SK-N-SH (cell line): Measurements from ENCODE around the gene SELPLG. TPM values are rescaled to one million over a fixed set of nuclear protein-coding genes. Genes with fewer than 3 reads are reported as not detected.

Experiments
- CTCF ChIA-PET: fragments of 300-600, 350-600 bp; formaldehyde crosslinking; extraction: SDS; loops from one replicate; lab custom pipeline; 2021; lab: Yijun Ruan, JAX
- POLR2A ChIA-PET: fragments of 350-600 bp; sonication (Branson Sonifier 250); formaldehyde crosslinking; extraction: SDS; loops from one replicate; lab custom pipeline; 2020; ENCODE audit warnings: antibody characterized with exemption, inconsistent platforms; lab: Yijun Ruan, JAX
- DNase-seq: peaks from one replicate; pipeline ENCODE4 v3.0.0; 2012
- H2AFZ ChIP-seq: fragments of 200-600 bp; sonication (generic); 2 replicates; pipeline ENCODE4 v1.8.1; 2016; ENCODE audit warnings: antibody characterized with exemption, mild to moderate bottlenecking, low read depth
- H3F3A ChIP-seq: fragments of 200-600 bp; sonication (generic); replicated peaks from 2 replicates; pipeline ENCODE3; 2016; ENCODE audit warnings: antibody characterized with exemption, mild to moderate bottlenecking; ENCODE audit not compliant: insufficient read depth
- H3K27ac ChIP-seq, 2 experiments: fragments of 200-500 bp in 1 of 2; fragments of 200-600 bp in 1 of 2; sonication (Bioruptor generic) in 1 of 2; sonication (generic), shearing (Covaris generic) in 1 of 2; 2 replicates each; pipeline versions ENCODE4 v1.5.1 to v1.6.1; 2014 to 2016; ENCODE audit warnings: low read depth in 2 of 2, inconsistent platforms in 1 of 2, low read length in 1 of 2, mild to moderate bottlenecking in 1 of 2, mixed read lengths in 1 of 2
- H3K27me3 ChIP-seq: fragments of 200-600 bp; sonication (generic), shearing (Covaris generic); 2 replicates; pipeline ENCODE4 v1.6.1; 2016; ENCODE audit warnings: mixed run types; ENCODE audit not compliant: insufficient read depth
- H3K36me3 ChIP-seq, 2 experiments: fragments of 200-500 bp in 1 of 2; fragments of 200-600 bp in 1 of 2; sonication (Bioruptor generic) in 1 of 2; sonication (generic) in 1 of 2; replicated peaks in 1 of 2; 2 replicates each; pipeline versions ENCODE3 to v1.5.1; 2014 to 2016; ENCODE audit warnings: low read length in 1 of 2, mild to moderate bottlenecking in 1 of 2; ENCODE audit not compliant: insufficient read depth in 2 of 2, control insufficient read depth in 1 of 2
- H3K4me1 ChIP-seq, 2 experiments: fragments of 200-500 bp in 1 of 2; fragments of 200-600 bp in 1 of 2; sonication (Bioruptor generic) in 1 of 2; sonication (generic), shearing (Covaris generic) in 1 of 2; 2 replicates each; pipeline versions ENCODE4 v1.5.1 to v1.6.1; 2014 to 2016; ENCODE audit warnings: low read depth in 1 of 2, low read length in 1 of 2, mixed run types in 1 of 2; ENCODE audit not compliant: insufficient read depth in 2 of 2, control insufficient read depth in 1 of 2
- H3K4me2 ChIP-seq: fragments of 200-600 bp; sonication (generic), shearing (Covaris generic); 2 replicates; pipeline ENCODE4 v1.6.1; 2017; ENCODE audit warnings: mixed run types
- H3K4me3 ChIP-seq, 2 experiments: fragments of 200-500 bp in 1 of 2; fragments of 200-600 bp in 1 of 2; sonication (Bioruptor generic) in 1 of 2; sonication (generic), shearing (Covaris generic) in 1 of 2; 2 replicates each; pipeline versions ENCODE4 v1.5.1 to v1.8.1; 2014 to 2016; ENCODE audit warnings: low read depth in 2 of 2, inconsistent platforms in 1 of 2, low read length in 1 of 2, mild to moderate bottlenecking in 1 of 2, mixed read lengths in 1 of 2, moderate library complexity in 1 of 2
- H3K79me2 ChIP-seq: fragments of 200-600 bp; sonication (generic); 2 replicates; pipeline ENCODE4 v1.8.1; 2017; ENCODE audit warnings: mild to moderate bottlenecking; ENCODE audit not compliant: insufficient read depth
- H3K9ac ChIP-seq: fragments of 200-600 bp; sonication (generic); 2 replicates; pipeline ENCODE4 v1.6.1; 2017; ENCODE audit warnings: mixed run types
- H3K9me2 ChIP-seq: fragments of 200-600 bp; sonication (generic); 2 replicates; pipeline ENCODE4 v1.6.1; 2017; ENCODE audit warnings: mixed run types
- H3K9me3 ChIP-seq: fragments of 200-600 bp; sonication (generic); 2 replicates; pipeline ENCODE4 v1.6.1; 2017; ENCODE audit warnings: mixed run types, mild to moderate bottlenecking, moderate library complexity
- H4K20me1 ChIP-seq: fragments of 200-600 bp; sonication (generic); 2 replicates; pipeline ENCODE4 v1.6.1; 2017; ENCODE audit warnings: mild to moderate bottlenecking, mixed run types; ENCODE audit not compliant: insufficient read depth
- CTCF ChIP-seq: fragments of 200-600 bp; sonication (generic); IDR thresholded peaks from 2 replicates; pipeline ENCODE4 v1.6.1; 2017; ENCODE audit warnings: antibody characterized with exemption, mild to moderate bottlenecking, moderate library complexity
- EP300 ChIP-seq, 2 experiments: IDR thresholded peaks; 2 replicates each; pipeline versions ENCODE4 v1.4.0 to v1.6.1; 2012; ENCODE audit warnings: borderline replicate concordance in 1 of 2, low read depth in 1 of 2, low read length in 1 of 2
- EZH2phosphoT487 ChIP-seq: fragments of 200-600 bp; sonication (generic); IDR thresholded peaks from 2 replicates; pipeline ENCODE4 v1.6.1; 2017; ENCODE audit warnings: low read depth, mixed run types, mild to moderate bottlenecking, antibody characterized with exemption, moderate library complexity, borderline replicate concordance
- FOSL2 ChIP-seq: IDR thresholded peaks from 2 replicates; pipeline ENCODE4 v1.4.0; 2012; ENCODE audit warnings: low read depth, mild to moderate bottlenecking, moderate library complexity, borderline replicate concordance
- GABPA ChIP-seq: IDR thresholded peaks from 2 replicates; pipeline ENCODE4 v1.4.0; 2012; ENCODE audit warnings: low read depth, mild to moderate bottlenecking
- JUND ChIP-seq: IDR thresholded peaks from 2 replicates; pipeline ENCODE4 v1.4.0; 2012
- MAX ChIP-seq: IDR thresholded peaks from 2 replicates; pipeline ENCODE4 v1.4.0; 2012; ENCODE audit warnings: low read depth
- MEF2A ChIP-seq: IDR thresholded peaks from 2 replicates; pipeline ENCODE4 v1.4.0; 2012; ENCODE audit warnings: low read depth, borderline replicate concordance
- NFIC ChIP-seq: IDR thresholded peaks from 2 replicates; pipeline ENCODE4 v1.4.0; 2012; ENCODE audit warnings: borderline replicate concordance
- RCOR1 ChIP-seq: fragments of 150-350 bp; IDR thresholded peaks from 2 replicates; pipeline ENCODE4 v1.6.1; 2017; ENCODE audit warnings: antibody characterized with exemption, low read length
- RFX5 ChIP-seq: IDR thresholded peaks from 2 replicates; pipeline ENCODE4 v1.6.1; 2012; ENCODE audit warnings: mild to moderate bottlenecking, improper control_type of control experiment, low read length
- SIN3A ChIP-seq: IDR thresholded peaks from 2 replicates; pipeline ENCODE4 v1.6.1; 2012; ENCODE audit warnings: low read depth, mild to moderate bottlenecking, low read length, moderate library complexity, borderline replicate concordance
- TCF12 ChIP-seq: IDR thresholded peaks from 2 replicates; pipeline ENCODE4 v1.4.0; 2012
- TEAD4 ChIP-seq: IDR thresholded peaks from 2 replicates; pipeline ENCODE4 v1.4.0; 2012; ENCODE audit warnings: mild to moderate bottlenecking, borderline replicate concordance; ENCODE audit not compliant: insufficient read depth
- ZBTB33 ChIP-seq: IDR thresholded peaks from 2 replicates; pipeline ENCODE4 v1.4.0; 2012; ENCODE audit warnings: low read depth, borderline replicate concordance
- WGBS: methylation state at CpG from one replicate; pipeline ENCODE4 v1.1.6; 2017; ENCODE audit warnings: low lambda C conversion rate; 5-methylcytosine and 5-hydroxymethylcytosine counted together
- polyA plus RNA-seq, 3 experiments: library from polyadenylated mRNA; depleted of rRNA; stranded (reverse); fragments of >200 nt; gene quantifications; 2 replicates each; pipeline ENCODE4 v1.2.3, GENCODE V29; 2012

SELPLG gene
- polyA plus RNA-seq, 1 of the 3 experiments (the other 2 are of a cell fraction), result 2.8 TPM

- ChIA-PET CTCF (interaction anchor here (0.9 to 14.1 kb wide), 3 partner anchors 20 to 132 kb away, joined by 3 to 327 read pairs (median 12); no protein-coding TSS in a partner anchor), POLR2A (no interaction called here)
- TF ChIP-seq MEF2A (no peak), ZBTB33 (no peak), FOSL2 (no peak), EP300 (IDR thresholded peaks at IDR 0.05; ENCODE audit: borderline replicate concordance in 1 of 2, low read depth in 1 of 2, low read length in 1 of 2) (no peak), RCOR1 (no peak), EZH2phosphoT487 (no peak), TCF12 (no peak), TEAD4 (no peak), RFX5 (no peak), CTCF (no peak), JUND (no peak), SIN3A (no peak), NFIC (no peak), GABPA (no peak), MAX (no peak)
- Histone ChIP-seq H3K27ac (no peak overlapping the region), H3F3A (peaks cover 41% of the 10 kb centered on the region), H2AFZ (no peak overlapping the region), H3K9me2 (no peaks in the 10 kb centered on the region), H3K79me2 (peaks cover 100% of the 10 kb centered on the region), H3K4me2 (no peak overlapping the region), H3K36me3 (peaks cover 13 to 40% of the 10 kb centered on the region in 2 experiments), H3K9ac (no peak overlapping the region), H4K20me1 (peaks cover 39% of the 10 kb centered on the region; the same call in 1 of the 2 replicates), H3K4me1 (peaks cover 40 to 41% of the 10 kb centered on the region in 2 experiments), H3K9me3 (no peaks in the 10 kb centered on the region), H3K4me3 (no peak overlapping the region), H3K27me3 (no peaks in the 10 kb centered on the region)
- DNase-seq, result no peak
- WGBS, result 95% methylated on average over 3 of the region's 3 CpGs
These were observed 37.4 kb upstream of the SELPLG start for GRCh38 chr12:108671110-108671509.
